DND-41 (cell line): Measurements from ENCODE around the gene LAMTOR5.

ENCODE experiments used
- CTCF ChIP-seq: IDR thresholded peaks from 2 replicates; pipeline ENCODE4 v1.5.1; 2012; ENCODE audit warnings: borderline replicate concordance, low read length, moderate library complexity, mild to moderate bottlenecking; ENCODE audit not compliant: poor library complexity, severe bottlenecking; ENCODE audit errors: extremely low read depth
- EZH2 ChIP-seq: IDR thresholded peaks from 3 replicates; pipeline ENCODE4 v1.6.1; 2012; ENCODE audit warnings: borderline replicate concordance, low read depth, mild to moderate bottlenecking, moderate library complexity, low read length, inconsistent platforms; ENCODE audit not compliant: severe bottlenecking

DNA sequence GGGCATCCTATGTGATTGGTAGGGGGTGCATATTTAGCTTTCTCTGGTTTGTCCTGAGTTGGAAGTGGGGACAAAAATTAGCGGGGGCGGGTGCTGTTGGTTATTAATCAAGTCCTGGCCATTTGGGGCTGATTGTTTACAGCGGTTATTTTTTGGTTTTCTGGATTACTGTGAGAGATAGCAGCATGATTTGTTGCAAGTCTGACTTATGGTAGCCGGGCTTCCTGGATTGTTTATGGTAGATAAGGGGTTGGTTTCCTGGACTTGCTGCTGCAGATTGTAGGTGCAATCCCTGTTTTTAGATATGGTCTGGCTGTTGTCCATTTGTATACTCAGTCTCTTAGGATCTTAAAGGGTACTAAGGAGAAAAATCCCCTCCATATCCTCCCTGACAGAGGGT lies 31.4 kb upstream of the LAMTOR5 start:
- TF ChIP-seq CTCF (no peak), EZH2 (no peak)
